ENCODE measurements around the gene CLN5. TPM values are rescaled to one million over a fixed set of nuclear protein-coding genes. Genes with fewer than 3 reads are reported as not detected.
"Not testable (repeated sequence)": the region's sequence is repeated elsewhere in the genome, so short reads cannot be mapped to it uniquely, and the experiment has no call there.

CLN5 gene
- polyA plus RNA-seq, 5 donors: 32.3 to 46.5 (median 41.5) TPM

GRCh38 chr13:76973920-76974617 is 17.8 kb upstream of the CLN5 start:
- no peak for DNase-seq

- DNase-seq: no peak
Observed at GRCh38 chr13:76974618-76974975, 17.3 kb upstream of the CLN5 start.

- DNase-seq: no peak
Observed at GRCh38 chr13:76975863-76976262, 16.0 kb upstream of the CLN5 start.

GRCh38 chr13:76976490-76976889 is 15.4 kb upstream of the CLN5 start:
- no peak for DNase-seq

- no peak for DNase-seq
Observed at GRCh38 chr13:76976929-76977328, 15.0 kb upstream of the CLN5 start.

- DNase-seq: peak; percentile 61 to 65
Observed at GRCh38 chr13:76980075-76980718, 11.7 kb upstream of the CLN5 start.

- no peak for DNase-seq
Observed at GRCh38 chr13:76982061-76982460, 9.8 kb upstream of the CLN5 start.

- no peak for DNase-seq
Observed at GRCh38 chr13:76983676-76984075, 8.2 kb upstream of the CLN5 start.

- DNase-seq: no peak
Observed at GRCh38 chr13:76991432-76991795, 467 bp upstream of the CLN5 start.

GRCh38 chr13:76992548-76993001 is 694 bp downstream of the CLN5 start:
- peak in 1 of 2 donors; percentile 26 for DNase-seq

GRCh38 chr13:76993021-76993420 is 1.1 kb downstream of the CLN5 start:
- no peak for DNase-seq

GRCh38 chr13:76993473-76993872 is 1.6 kb downstream of the CLN5 start:
- no peak for DNase-seq

GRCh38 chr13:76994281-76994680 is 2.4 kb downstream of the CLN5 start:
- DNase-seq: no peak

GRCh38 chr13:77000475-77000874 is 8.6 kb downstream of the CLN5 start:
- DNase-seq: no peak

GRCh38 chr13:77001540-77001939 is 9.7 kb downstream of the CLN5 start:
- DNase-seq: no peak

GRCh38 chr13:77001963-77002587 is 10.2 kb downstream of the CLN5 start:
- no peak for DNase-seq

- DNase-seq: no peak
Observed at GRCh38 chr13:77002590-77003190, 10.8 kb downstream of the CLN5 start.

- DNase-seq: not testable (repeated sequence)
Observed at GRCh38 chr13:77008337-77008736, 16.5 kb downstream of the CLN5 start.

- DNase-seq: no peak
Observed at GRCh38 chr13:77009011-77009410, 17.1 kb downstream of the CLN5 start.

- not testable (repeated sequence) for DNase-seq
Observed at GRCh38 chr13:77009719-77010118, 17.8 kb downstream of the CLN5 start.

- DNase-seq: no peak
Observed at GRCh38 chr13:77013853-77014542, 22.1 kb downstream of the CLN5 start.
